Activated CD8-positive, alpha-beta T cell treated with anti-CD3 and anti-CD28 coated beads for 36 hours (primary cell): ENCODE data around the gene PTPRD. TPM values are rescaled to one million over a fixed set of nuclear protein-coding genes. Genes with fewer than 3 reads are reported as not detected.

Source experiments
- ATAC-seq: fragments of 200-7000 bp; cut with Tn5 transposase; one replicate; pipeline ENCODE4 v1.10.0; 2021; ENCODE audit warnings: mild to moderate bottlenecking, moderate library complexity
- CTCF ChIA-PET: fragments of 350-600 bp; sonication (Branson Sonifier 250); formaldehyde crosslinking; loops from one replicate; lab custom pipeline; 2021; ENCODE audit warnings: antibody characterized with exemption; lab: Charles Lee
- POLR2A ChIA-PET: fragments of 350-600 bp; sonication (Branson Sonifier 250); formaldehyde crosslinking; loops from one replicate; lab custom pipeline; 2021; ENCODE audit warnings: antibody characterized with exemption; lab: Charles Lee
- DNase-seq: peaks from one replicate; pipeline ENCODE4 v3.0.0-alpha.2; 2020
- H3K27ac Mint-ChIP-seq: one replicate; pipeline ENCODE4 v1.8.0; 2021; ENCODE audit warnings: mild to moderate bottlenecking, mixed read lengths
- H3K27me3 Mint-ChIP-seq: one replicate; pipeline ENCODE4 v1.8.0; 2021; ENCODE audit warnings: mixed read lengths
- H3K36me3 Mint-ChIP-seq: one replicate; pipeline ENCODE4 v1.8.0; 2021; ENCODE audit warnings: low read depth, mixed read lengths
- H3K4me1 Mint-ChIP-seq: one replicate; pipeline ENCODE4 v1.8.0; 2021; ENCODE audit warnings: low read depth, mixed read lengths
- H3K4me3 Mint-ChIP-seq: one replicate; pipeline ENCODE4 v1.8.0; 2021; ENCODE audit warnings: mild to moderate bottlenecking, moderate library complexity, mixed read lengths
- H3K9me3 Mint-ChIP-seq: one replicate; pipeline ENCODE4 v1.8.0; 2021; ENCODE audit warnings: mixed read lengths
- intact Hi-C: fragments of 100-400 bp; cut with micrococcal nuclease; formaldehyde crosslinking; loops from one replicate; pipeline ENCODE4 v1.10.0; 2022
- total RNA-seq, 2 experiments: library from RNA; stranded (reverse); gene quantifications; one replicate each; pipeline ENCODE4 v1.2.3, GENCODE V29; 2021
- TF ChIP-seq, protein P1 (sequence below): fragments of 200-600 bp; IDR thresholded peaks from one replicate; pipeline ENCODE4 v1.8.0; 2022; ENCODE audit warnings: antibody characterized with exemption, mild to moderate bottlenecking

The PTPRD gene
- total RNA-seq, 2 experiments from 2014 or later, result not detected

- no peak for ATAC-seq
- CTCF ChIA-PET, result no interaction called here
These were observed 2274.7 kb downstream of the PTPRD start for GRCh38 chr9:8337834-8338766.

GRCh38 chr9:8332871-8333270, 2279.9 kb downstream of the PTPRD start:
- Mint-ChIP-seq H3K27me3 (peaks cover 8% of the 10 kb centered on the region), H3K9me3 (no peaks in the 10 kb centered on the region), H3K27ac (no peak overlapping the region), H3K4me3 (no peak overlapping the region), H3K36me3 (no peaks in the 10 kb centered on the region), H3K4me1 (no peaks in the 10 kb centered on the region)
- ATAC-seq (no peak), DNase-seq (no peak)
- intact Hi-C loops, result no loop called here
- ChIA-PET POLR2A (no interaction called here), CTCF (no interaction called here)
- TF ChIP-seq, protein P1, sequence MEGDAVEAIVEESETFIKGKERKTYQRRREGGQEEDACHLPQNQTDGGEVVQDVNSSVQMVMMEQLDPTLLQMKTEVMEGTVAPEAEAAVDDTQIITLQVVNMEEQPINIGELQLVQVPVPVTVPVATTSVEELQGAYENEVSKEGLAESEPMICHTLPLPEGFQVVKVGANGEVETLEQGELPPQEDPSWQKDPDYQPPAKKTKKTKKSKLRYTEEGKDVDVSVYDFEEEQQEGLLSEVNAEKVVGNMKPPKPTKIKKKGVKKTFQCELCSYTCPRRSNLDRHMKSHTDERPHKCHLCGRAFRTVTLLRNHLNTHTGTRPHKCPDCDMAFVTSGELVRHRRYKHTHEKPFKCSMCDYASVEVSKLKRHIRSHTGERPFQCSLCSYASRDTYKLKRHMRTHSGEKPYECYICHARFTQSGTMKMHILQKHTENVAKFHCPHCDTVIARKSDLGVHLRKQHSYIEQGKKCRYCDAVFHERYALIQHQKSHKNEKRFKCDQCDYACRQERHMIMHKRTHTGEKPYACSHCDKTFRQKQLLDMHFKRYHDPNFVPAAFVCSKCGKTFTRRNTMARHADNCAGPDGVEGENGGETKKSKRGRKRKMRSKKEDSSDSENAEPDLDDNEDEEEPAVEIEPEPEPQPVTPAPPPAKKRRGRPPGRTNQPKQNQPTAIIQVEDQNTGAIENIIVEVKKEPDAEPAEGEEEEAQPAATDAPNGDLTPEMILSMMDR, result no peak

More at GRCh38 chr9:8337834-8338766, 2274.7 kb downstream of the PTPRD start:
- H3K27ac Mint-ChIP-seq, result no peak overlapping the region
- TF ChIP-seq, protein P1, result no peak
- H3K9me3 Mint-ChIP-seq, result no peaks in the 10 kb centered on the region
- POLR2A ChIA-PET, result no interaction called here
- no peak for DNase-seq
- peaks cover 3% of the 10 kb centered on the region for H3K27me3 Mint-ChIP-seq
- no peak overlapping the region for H3K4me3 Mint-ChIP-seq
- intact Hi-C loops, result no loop called here
- no peaks in the 10 kb centered on the region for H3K36me3 Mint-ChIP-seq
- no peaks in the 10 kb centered on the region for H3K4me1 Mint-ChIP-seq

GRCh38 chr9:8332331-8332650, 2280.5 kb downstream of the PTPRD start:
- ATAC-seq, result no peak
- H3K27me3 Mint-ChIP-seq, result peaks cover 10% of the 10 kb centered on the region
- H3K36me3 Mint-ChIP-seq, result no peaks in the 10 kb centered on the region
- H3K9me3 Mint-ChIP-seq, result no peaks in the 10 kb centered on the region
- CTCF ChIA-PET, result no interaction called here
- intact Hi-C loops, result no loop called here
- H3K27ac Mint-ChIP-seq, result no peak overlapping the region
- TF ChIP-seq, protein P1, result no peak
- DNase-seq, result no peak
- POLR2A ChIA-PET, result no interaction called here
- H3K4me3 Mint-ChIP-seq, result no peak overlapping the region
- H3K4me1 Mint-ChIP-seq, result no peaks in the 10 kb centered on the region

DNA sequence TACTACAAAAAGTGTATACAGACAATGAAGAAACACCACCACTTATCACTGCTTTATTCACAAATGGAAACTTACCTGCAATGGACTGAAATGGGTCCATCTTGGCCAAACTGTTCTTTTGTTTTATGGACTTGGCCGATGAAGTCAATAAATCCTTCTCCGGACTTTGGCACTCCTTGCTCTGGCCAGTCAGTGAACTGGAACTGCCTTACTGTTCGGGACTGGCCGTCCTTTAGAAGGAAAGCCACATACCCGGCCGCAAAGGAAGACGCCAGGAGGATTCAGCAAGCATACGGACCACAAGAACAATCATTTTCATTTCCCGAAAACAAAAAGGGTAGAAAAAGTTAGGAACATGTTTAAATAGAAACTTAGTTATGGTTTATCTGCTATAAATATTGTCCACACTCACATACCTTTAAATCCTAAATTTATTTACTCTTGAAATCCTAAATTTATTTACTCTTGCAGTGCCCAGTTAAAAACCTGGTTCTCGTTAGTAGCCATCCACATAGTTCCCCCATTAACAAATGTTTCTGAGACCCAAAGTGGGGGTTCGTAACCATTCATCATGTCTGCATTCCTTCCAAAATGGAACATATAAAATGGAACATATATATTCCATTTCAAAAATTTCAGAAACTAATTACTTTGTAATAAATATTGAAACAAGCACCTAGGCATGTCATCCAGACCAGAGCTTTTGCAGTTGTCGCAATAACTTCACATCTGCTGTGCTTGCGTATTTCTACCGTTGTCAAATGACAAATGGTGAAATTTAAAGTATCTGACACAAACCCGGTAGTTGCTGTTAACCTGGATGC, 2281.1 kb downstream of the PTPRD start:
- ChIA-PET CTCF (no interaction called here), POLR2A (no interaction called here)
- peaks cover 10% of the 10 kb centered on the region for H3K27me3 Mint-ChIP-seq
- DNase-seq (no peak), ATAC-seq (no peak)
- no peaks in the 10 kb centered on the region for H3K4me1 Mint-ChIP-seq
- intact Hi-C loops, result no loop called here
- TF ChIP-seq, protein P1, result no peak
- H3K4me3 Mint-ChIP-seq, result no peak overlapping the region
- no peak overlapping the region for H3K27ac Mint-ChIP-seq
- H3K36me3 Mint-ChIP-seq, result no peaks in the 10 kb centered on the region
- no peaks in the 10 kb centered on the region for H3K9me3 Mint-ChIP-seq
